IPS-18a (cell line): ENCODE data around the gene BMI1.

ENCODE experiments used
- H3K27ac ChIP-seq: one replicate; pipeline ENCODE4 v1.5.1; 2013; ENCODE audit warnings: low read length
- H3K27me3 ChIP-seq: one replicate; pipeline ENCODE4 v1.6.1; 2013; ENCODE audit warnings: mild to moderate bottlenecking, low read length; ENCODE audit not compliant: control insufficient read depth, insufficient read depth
- H3K36me3 ChIP-seq: one replicate; pipeline ENCODE4 v1.6.1; 2013; ENCODE audit warnings: low read depth, low read length; ENCODE audit not compliant: control insufficient read depth
- H3K4me1 ChIP-seq: one replicate; pipeline ENCODE4 v1.6.1; 2013; ENCODE audit warnings: low read depth, low read length; ENCODE audit not compliant: control insufficient read depth
- H3K4me3 ChIP-seq: one replicate; pipeline ENCODE4 v1.5.1; 2013; ENCODE audit warnings: low read length
- H3K9ac ChIP-seq: one replicate; pipeline ENCODE4 v1.6.1; 2013; ENCODE audit warnings: mild to moderate bottlenecking, low read length, moderate library complexity
- H3K9me3 ChIP-seq: one replicate; pipeline ENCODE4 v1.6.1; 2013; ENCODE audit warnings: low read depth, low read length; ENCODE audit not compliant: control insufficient read depth

The BMI1 gene

GRCh38 chr10:22372298-22372697 lies 51.4 kb downstream of the BMI1 start:
- no peak overlapping the region for H3K27ac ChIP-seq
- no peaks in the 10 kb centered on the region for H3K9me3 ChIP-seq
- H3K4me1 ChIP-seq: no peaks in the 10 kb centered on the region
- H3K36me3 ChIP-seq: no peaks in the 10 kb centered on the region
- no peak overlapping the region for H3K4me3 ChIP-seq
- H3K9ac ChIP-seq: no peak overlapping the region
- no peaks in the 10 kb centered on the region for H3K27me3 ChIP-seq

GRCh38 chr10:22372917-22373316 lies 52.0 kb downstream of the BMI1 start:
- no peaks in the 10 kb centered on the region for H3K36me3 ChIP-seq
- H3K9me3 ChIP-seq: no peaks in the 10 kb centered on the region
- H3K27me3 ChIP-seq: no peaks in the 10 kb centered on the region
- no peak overlapping the region for H3K9ac ChIP-seq
- H3K4me1 ChIP-seq: no peaks in the 10 kb centered on the region
- no peak overlapping the region for H3K27ac ChIP-seq
- H3K4me3 ChIP-seq: no peak overlapping the region

- no peaks in the 10 kb centered on the region for H3K9me3 ChIP-seq
- no peaks in the 10 kb centered on the region for H3K36me3 ChIP-seq
- H3K27ac ChIP-seq: no peak overlapping the region
- no peak overlapping the region for H3K9ac ChIP-seq
- no peak overlapping the region for H3K4me3 ChIP-seq
- peaks cover 8% of the 10 kb centered on the region for H3K4me1 ChIP-seq
- no peaks in the 10 kb centered on the region for H3K27me3 ChIP-seq
Observed at GRCh38 chr10:22374489-22375126, 53.7 kb downstream of the BMI1 start.

GRCh38 chr10:22379059-22379458 lies 58.2 kb downstream of the BMI1 start:
- Histone ChIP-seq H3K4me3 (no peak overlapping the region), H3K27me3 (no peaks in the 10 kb centered on the region), H3K9me3 (no peaks in the 10 kb centered on the region), H3K36me3 (no peaks in the 10 kb centered on the region), H3K4me1 (peaks cover 8% of the 10 kb centered on the region), H3K9ac (no peak overlapping the region), H3K27ac (no peak overlapping the region)
